ENCODE measurements around the gene SPTAN1.

GRCh38 chr9:128504485-128505413, 47.6 kb upstream of the SPTAN1 start, which contains the start of gene GLE1:
- peak; percentile 25 to 73 for TF ChIP-seq POLR2A (IDR thresholded peaks at IDR 0.05)
- TF ChIP-seq CTCF (IDR thresholded peaks at IDR 0.05) = peak in 2 of 6 experiments; percentile 9 to 15
